HFFc6 (cell line): Measurements from ENCODE around the gene CCL20. TPM values are rescaled to one million over a fixed set of nuclear protein-coding genes. Genes with fewer than 3 reads are reported as not detected.

Experiments used
- DNase-seq: peaks from one replicate; pipeline ENCODE4 v3.0.0-alpha.2; 2018
- H3K27ac Mint-ChIP-seq: 2 replicates; pipeline ENCODE4 v1.8.0; 2020; ENCODE audit warnings: mild to moderate bottlenecking, mixed read lengths
- H3K27me3 Mint-ChIP-seq: 2 replicates; pipeline ENCODE4 v1.8.0; 2021; ENCODE audit warnings: mild to moderate bottlenecking, moderate library complexity, mixed read lengths; ENCODE audit not compliant: insufficient read depth
- H3K36me3 Mint-ChIP-seq: 2 replicates; pipeline ENCODE4 v1.8.0; 2021; ENCODE audit warnings: low read depth, mixed read lengths
- H3K4me1 Mint-ChIP-seq: 2 replicates; pipeline ENCODE4 v1.8.0; 2020; ENCODE audit warnings: low read depth, mixed read lengths
- H3K4me3 Mint-ChIP-seq: 2 replicates; pipeline ENCODE4 v1.8.0; 2020; ENCODE audit warnings: mild to moderate bottlenecking, moderate library complexity, mixed read lengths
- H3K9me3 Mint-ChIP-seq: 2 replicates; pipeline ENCODE4 v1.8.0; 2020; ENCODE audit warnings: mild to moderate bottlenecking, mixed read lengths
- total RNA-seq, 6 experiments: library from RNA; stranded (reverse); fragmentation: NEBNext Ultra II Directional; extraction: Animal tissue kit (Norgen Biotek cat#: 25700); gene quantifications; 2 replicates in 1 of 6; 3 replicates in 5 of 6; pipeline ENCODE4 v1.2.3, GENCODE V29; 2021
- TF ChIP-seq, protein P1 (sequence below): fragments of 200-600 bp; sonication (generic); IDR thresholded peaks from 2 replicates; pipeline ENCODE4 v1.5.0; 2021; ENCODE audit warnings: antibody characterized with exemption, mild to moderate bottlenecking

CCL20 gene
- total RNA-seq, 6 experiments from 2014 or later, result not detected

DNA sequence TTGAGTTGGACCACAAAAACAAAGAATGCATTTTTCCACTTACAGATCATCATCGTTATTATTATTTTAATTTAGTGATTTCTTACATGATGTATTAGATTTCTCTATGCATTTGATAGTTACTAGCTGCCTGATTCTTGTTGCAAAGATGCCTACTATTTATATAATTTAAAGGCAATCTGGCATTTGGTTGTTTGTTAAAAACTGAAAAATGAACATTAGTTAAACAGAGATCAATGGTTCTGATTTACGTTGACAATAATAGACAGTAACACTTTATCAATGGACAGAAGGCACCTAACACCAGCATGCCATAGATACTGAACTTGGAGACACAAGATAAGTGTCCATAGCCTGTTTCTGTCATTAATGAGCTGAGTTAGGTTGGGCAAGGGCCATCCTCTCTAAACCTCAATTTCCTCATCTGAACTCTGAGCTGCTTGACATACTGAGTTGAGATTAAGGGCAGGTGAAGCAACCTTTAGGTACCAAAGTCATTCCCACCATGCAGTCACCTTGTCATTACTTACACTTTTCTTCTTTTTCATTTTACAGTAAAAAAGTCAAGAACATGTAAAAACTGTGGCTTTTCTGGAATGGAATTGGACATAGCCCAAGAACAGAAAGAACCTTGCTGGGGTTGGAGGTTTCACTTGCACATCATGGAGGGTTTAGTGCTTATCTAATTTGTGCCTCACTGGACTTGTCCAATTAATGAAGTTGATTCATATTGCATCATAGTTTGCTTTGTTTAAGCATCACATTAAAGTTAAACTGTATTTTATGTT is 3.1 kb downstream of the CCL20 start:
- H3K36me3 Mint-ChIP-seq, result peaks cover 5% of the 10 kb centered on the region; the same call in 1 of the 2 replicates
- DNase-seq, result no peak
- H3K4me3 Mint-ChIP-seq, result peak overlapping the region; percentile 48; the same call in 1 of the 2 replicates
- peaks cover 37% of the 10 kb centered on the region for H3K4me1 Mint-ChIP-seq
- TF ChIP-seq, protein P1, sequence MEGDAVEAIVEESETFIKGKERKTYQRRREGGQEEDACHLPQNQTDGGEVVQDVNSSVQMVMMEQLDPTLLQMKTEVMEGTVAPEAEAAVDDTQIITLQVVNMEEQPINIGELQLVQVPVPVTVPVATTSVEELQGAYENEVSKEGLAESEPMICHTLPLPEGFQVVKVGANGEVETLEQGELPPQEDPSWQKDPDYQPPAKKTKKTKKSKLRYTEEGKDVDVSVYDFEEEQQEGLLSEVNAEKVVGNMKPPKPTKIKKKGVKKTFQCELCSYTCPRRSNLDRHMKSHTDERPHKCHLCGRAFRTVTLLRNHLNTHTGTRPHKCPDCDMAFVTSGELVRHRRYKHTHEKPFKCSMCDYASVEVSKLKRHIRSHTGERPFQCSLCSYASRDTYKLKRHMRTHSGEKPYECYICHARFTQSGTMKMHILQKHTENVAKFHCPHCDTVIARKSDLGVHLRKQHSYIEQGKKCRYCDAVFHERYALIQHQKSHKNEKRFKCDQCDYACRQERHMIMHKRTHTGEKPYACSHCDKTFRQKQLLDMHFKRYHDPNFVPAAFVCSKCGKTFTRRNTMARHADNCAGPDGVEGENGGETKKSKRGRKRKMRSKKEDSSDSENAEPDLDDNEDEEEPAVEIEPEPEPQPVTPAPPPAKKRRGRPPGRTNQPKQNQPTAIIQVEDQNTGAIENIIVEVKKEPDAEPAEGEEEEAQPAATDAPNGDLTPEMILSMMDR, result no peak
- H3K27me3 Mint-ChIP-seq, result peaks cover 6% of the 10 kb centered on the region; the same call in 1 of the 2 replicates
- H3K27ac Mint-ChIP-seq, result peak overlapping the region; percentile 27; the same call in 1 of the 2 replicates
- no peaks in the 10 kb centered on the region for H3K9me3 Mint-ChIP-seq

DNA sequence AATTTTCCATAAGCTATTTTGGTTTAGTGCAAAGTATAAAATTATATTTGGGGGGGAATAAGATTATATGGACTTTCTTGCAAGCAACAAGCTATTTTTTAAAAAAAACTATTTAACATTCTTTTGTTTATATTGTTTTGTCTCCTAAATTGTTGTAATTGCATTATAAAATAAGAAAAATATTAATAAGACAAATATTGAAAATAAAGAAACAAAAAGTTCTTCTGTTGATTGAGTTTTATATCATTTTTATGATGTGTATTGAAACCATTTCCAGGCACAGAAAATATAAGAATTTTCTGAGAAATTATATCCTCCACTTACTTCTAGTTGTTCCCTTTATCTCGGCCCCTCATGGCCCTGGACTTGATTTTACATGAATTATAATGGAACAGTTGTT is 3.7 kb downstream of the CCL20 start:
- DNase-seq, result no peak
- no peaks in the 10 kb centered on the region for H3K9me3 Mint-ChIP-seq
- TF ChIP-seq, protein P1, result no peak
- H3K27ac Mint-ChIP-seq, result peak overlapping the region; percentile 94
- H3K4me3 Mint-ChIP-seq, result peak overlapping the region; percentile 66
- peaks cover 5% of the 10 kb centered on the region; the same call in 1 of the 2 replicates for H3K36me3 Mint-ChIP-seq
- H3K27me3 Mint-ChIP-seq, result peaks cover 6% of the 10 kb centered on the region; the same call in 1 of the 2 replicates
- H3K4me1 Mint-ChIP-seq, result peaks cover 37% of the 10 kb centered on the region

- peaks cover 37% of the 10 kb centered on the region for H3K4me1 Mint-ChIP-seq
- peak overlapping the region; percentile 94 for H3K27ac Mint-ChIP-seq
- TF ChIP-seq, protein P1, result no peak; the same call in 1 of the 2 replicates
- peaks cover 5% of the 10 kb centered on the region; the same call in 1 of the 2 replicates for H3K36me3 Mint-ChIP-seq
- H3K4me3 Mint-ChIP-seq, result peak overlapping the region; percentile 66
- DNase-seq, result peak; percentile 100
- peaks cover 6% of the 10 kb centered on the region; the same call in 1 of the 2 replicates for H3K27me3 Mint-ChIP-seq
- H3K9me3 Mint-ChIP-seq, result no peaks in the 10 kb centered on the region
Measured at GRCh38 chr2:227817850-227818674, 4.4 kb downstream of the CCL20 start.

DNA sequence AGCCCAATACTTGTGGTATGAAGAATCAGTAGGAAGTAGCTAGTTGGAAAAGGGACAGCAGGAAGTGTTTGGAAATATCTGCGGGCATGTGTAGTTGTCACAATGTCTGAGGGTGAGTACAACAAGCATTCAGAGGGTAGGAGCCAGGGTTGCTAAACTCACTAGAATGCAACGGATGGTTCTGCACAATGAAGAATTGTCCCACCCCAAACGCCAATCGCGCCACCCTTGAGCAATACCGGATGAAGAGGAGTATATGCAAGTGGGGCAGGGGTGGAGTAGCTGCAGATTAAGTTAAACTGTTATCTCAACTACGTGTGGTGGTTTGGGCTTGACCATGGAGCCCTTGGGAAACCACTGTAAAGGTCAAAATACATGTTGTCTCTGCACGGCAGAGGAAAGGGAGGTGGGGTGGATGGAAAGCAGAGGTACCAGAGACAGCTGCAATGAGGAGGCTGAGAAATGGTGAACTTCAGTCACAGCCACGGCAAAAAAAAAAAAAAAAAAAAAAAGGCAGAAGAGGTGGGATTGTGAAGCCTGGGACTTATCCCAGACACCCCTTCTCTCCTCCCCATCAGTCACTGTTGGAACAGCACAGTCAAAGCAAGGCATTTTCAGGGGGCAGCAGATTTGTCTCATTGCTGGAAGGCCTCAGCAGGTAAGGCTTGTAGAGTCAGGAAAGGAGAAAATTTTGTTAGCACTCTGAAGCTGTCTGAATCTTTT is 5.2 kb downstream of the CCL20 start:
- TF ChIP-seq, protein P1, result no peak
- H3K9me3 Mint-ChIP-seq, result no peaks in the 10 kb centered on the region
- H3K4me3 Mint-ChIP-seq, result peak overlapping the region; percentile 46
- peaks cover 8% of the 10 kb centered on the region; the same call in 1 of the 2 replicates for H3K27me3 Mint-ChIP-seq
- H3K27ac Mint-ChIP-seq, result peak overlapping the region; percentile 94
- H3K36me3 Mint-ChIP-seq, result peaks cover 5% of the 10 kb centered on the region; the same call in 1 of the 2 replicates
- peaks cover 37% of the 10 kb centered on the region for H3K4me1 Mint-ChIP-seq
- no peak for DNase-seq

- TF ChIP-seq, protein P1, result no peak
- Mint-ChIP-seq H3K4me3 (0 out of 2 replicates have a peak overlapping the region, but pooled peaks have one; percentile 46), H3K4me1 (peaks cover 37% of the 10 kb centered on the region), H3K9me3 (no peaks in the 10 kb centered on the region), H3K27ac (peak overlapping the region; percentile 94), H3K36me3 (peaks cover 5% of the 10 kb centered on the region; the same call in 1 of the 2 replicates), H3K27me3 (peaks cover 3% of the 10 kb centered on the region; the same call in 1 of the 2 replicates)
- no peak for DNase-seq
Measured at GRCh38 chr2:227819398-227819697, 5.7 kb downstream of the CCL20 start.
